ENCODE measurements around the gene ZNF740. TPM values are rescaled to one million over a fixed set of nuclear protein-coding genes. Genes with fewer than 3 reads are reported as not detected.

Gene ZNF740
- total RNA-seq, 1 donor from 2014 or later: 16.6 TPM

DNA sequence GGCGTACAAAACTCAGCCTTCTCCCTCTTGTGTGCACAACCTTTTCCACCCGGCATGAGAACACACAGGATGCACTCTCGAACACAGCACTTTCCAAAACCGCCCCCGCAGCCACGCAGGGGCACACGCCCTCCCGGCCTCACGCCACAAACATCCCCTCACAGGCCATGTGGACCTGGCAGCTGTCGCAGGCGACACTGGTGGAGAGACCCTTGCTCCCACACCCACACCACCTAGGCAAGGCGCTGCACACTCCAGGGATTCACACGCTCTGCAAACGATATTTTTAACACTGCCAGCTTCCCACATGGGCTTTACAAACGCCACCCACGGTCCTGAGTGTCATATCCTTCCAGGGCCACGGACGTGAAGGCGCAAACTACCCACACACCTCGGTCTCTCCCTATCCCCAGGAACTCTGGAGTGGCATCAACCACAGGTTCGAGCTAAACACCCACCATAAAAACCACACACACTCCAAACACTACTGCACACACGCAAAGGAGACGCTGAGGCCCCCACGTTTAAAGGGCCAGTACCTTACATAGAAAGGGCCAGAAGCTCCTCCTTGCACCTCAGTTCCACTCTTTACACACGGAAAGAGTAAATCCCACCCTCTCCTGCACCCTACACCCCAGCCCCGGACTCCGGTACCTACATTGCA lies 38.9 kb downstream of the ZNF740 start:
- FAIRE-seq (no peak), DNase-seq (ENCODE audit: low read depth) (no peak)
- peaks cover 26% of the 10 kb centered on the region for H3K36me3 ChIP-seq (ENCODE audit: control insufficient read depth, insufficient read depth, low read length)

DNA sequence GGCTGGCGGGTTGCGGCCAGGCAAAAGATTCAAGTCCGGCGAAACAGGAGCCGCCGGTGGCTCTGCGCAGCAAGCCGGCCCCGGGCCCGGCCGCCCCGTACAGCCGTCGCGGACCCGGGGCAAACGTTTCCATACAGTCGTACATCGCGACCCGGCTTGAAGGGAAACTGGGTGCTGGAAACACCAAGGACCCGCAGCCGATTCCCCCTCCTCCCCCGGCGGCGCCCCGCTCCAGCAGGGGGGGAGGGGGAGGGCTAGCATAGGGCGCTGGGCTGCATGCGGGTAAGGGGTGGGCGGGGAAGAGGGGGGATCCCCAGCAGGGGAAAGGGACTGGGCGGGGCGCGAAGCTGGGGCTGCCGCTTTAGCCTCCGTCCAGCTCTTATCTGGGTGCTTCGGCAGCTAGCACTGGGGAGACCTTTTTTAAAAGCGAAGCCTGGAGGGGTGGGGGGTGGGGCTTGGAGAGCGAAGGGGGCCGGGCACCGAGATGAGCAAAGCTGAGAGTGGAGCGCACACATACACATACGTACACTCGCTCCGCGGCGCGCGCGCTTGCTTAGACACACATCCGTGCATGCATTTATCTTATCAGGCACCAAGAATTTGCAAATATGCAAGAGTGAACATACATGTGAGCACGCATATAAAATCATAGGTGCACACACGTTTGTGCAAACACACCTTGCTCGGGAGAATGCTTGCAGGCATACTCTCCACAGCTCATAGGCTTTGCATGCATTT lies 39.6 kb downstream of the ZNF740 start:
- TF ChIP-seq, protein P1, sequence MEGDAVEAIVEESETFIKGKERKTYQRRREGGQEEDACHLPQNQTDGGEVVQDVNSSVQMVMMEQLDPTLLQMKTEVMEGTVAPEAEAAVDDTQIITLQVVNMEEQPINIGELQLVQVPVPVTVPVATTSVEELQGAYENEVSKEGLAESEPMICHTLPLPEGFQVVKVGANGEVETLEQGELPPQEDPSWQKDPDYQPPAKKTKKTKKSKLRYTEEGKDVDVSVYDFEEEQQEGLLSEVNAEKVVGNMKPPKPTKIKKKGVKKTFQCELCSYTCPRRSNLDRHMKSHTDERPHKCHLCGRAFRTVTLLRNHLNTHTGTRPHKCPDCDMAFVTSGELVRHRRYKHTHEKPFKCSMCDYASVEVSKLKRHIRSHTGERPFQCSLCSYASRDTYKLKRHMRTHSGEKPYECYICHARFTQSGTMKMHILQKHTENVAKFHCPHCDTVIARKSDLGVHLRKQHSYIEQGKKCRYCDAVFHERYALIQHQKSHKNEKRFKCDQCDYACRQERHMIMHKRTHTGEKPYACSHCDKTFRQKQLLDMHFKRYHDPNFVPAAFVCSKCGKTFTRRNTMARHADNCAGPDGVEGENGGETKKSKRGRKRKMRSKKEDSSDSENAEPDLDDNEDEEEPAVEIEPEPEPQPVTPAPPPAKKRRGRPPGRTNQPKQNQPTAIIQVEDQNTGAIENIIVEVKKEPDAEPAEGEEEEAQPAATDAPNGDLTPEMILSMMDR (IDR thresholded peaks at IDR 0.05; ENCODE audit: insufficient read depth, low read length, severe bottlenecking): no peak
- Histone ChIP-seq H3K27me3 (ENCODE audit: control insufficient read depth, insufficient read depth, low read length) (no peaks in the 10 kb centered on the region), H3K4me3 (ENCODE audit: low read depth, low read length) (peak overlapping the region; percentile 50), H3K36me3 (ENCODE audit: control insufficient read depth, insufficient read depth, low read length) (peaks cover 22% of the 10 kb centered on the region)
- no peak for FAIRE-seq
- peak; percentile 59 for DNase-seq (ENCODE audit: low read depth)

More for the DNA sequence above, 38.9 kb downstream of the ZNF740 start:
- H3K4me3 ChIP-seq (ENCODE audit: low read depth, low read length): peak overlapping the region; percentile 50
- TF ChIP-seq, protein P1 (IDR thresholded peaks at IDR 0.05; ENCODE audit: insufficient read depth, low read length, severe bottlenecking): no peak
- H3K27me3 ChIP-seq (ENCODE audit: control insufficient read depth, insufficient read depth, low read length): no peaks in the 10 kb centered on the region

DNA sequence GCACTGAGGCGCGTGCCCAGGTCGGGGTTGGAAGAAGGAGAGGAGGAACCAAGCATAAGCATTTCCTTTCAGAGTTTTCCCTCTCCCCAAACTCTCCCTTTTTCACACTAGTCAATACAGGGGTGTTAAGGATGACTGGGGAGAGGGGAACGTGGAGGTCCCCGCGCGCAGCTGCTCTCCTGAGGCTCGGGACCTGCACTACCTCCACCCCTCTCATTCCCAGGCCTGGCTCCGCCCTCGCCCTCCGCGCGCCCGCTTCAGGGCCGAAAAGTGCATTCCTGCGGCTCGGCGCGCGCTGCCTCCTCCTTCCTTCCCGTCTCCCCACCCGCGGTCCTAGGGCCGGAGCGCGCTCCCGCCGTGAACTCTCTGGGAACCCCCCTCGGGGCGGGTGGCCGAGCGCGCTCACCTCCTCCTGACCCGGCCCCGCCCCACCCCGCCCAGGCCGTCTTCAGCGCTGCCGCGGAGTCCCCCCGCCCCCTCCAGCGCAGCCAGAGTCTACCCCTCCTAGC lies 40.2 kb downstream of the ZNF740 start:
- no peaks in the 10 kb centered on the region for H3K27me3 ChIP-seq (ENCODE audit: control insufficient read depth, insufficient read depth, low read length)
- DNase-seq (ENCODE audit: low read depth): peak; percentile 73
- H3K36me3 ChIP-seq (ENCODE audit: control insufficient read depth, insufficient read depth, low read length): peaks cover 20% of the 10 kb centered on the region
- peak overlapping the region; percentile 50 for H3K4me3 ChIP-seq (ENCODE audit: low read depth, low read length)
- FAIRE-seq: no peak
- TF ChIP-seq, protein P1 (IDR thresholded peaks at IDR 0.05; ENCODE audit: insufficient read depth, low read length, severe bottlenecking): no peak

DNA sequence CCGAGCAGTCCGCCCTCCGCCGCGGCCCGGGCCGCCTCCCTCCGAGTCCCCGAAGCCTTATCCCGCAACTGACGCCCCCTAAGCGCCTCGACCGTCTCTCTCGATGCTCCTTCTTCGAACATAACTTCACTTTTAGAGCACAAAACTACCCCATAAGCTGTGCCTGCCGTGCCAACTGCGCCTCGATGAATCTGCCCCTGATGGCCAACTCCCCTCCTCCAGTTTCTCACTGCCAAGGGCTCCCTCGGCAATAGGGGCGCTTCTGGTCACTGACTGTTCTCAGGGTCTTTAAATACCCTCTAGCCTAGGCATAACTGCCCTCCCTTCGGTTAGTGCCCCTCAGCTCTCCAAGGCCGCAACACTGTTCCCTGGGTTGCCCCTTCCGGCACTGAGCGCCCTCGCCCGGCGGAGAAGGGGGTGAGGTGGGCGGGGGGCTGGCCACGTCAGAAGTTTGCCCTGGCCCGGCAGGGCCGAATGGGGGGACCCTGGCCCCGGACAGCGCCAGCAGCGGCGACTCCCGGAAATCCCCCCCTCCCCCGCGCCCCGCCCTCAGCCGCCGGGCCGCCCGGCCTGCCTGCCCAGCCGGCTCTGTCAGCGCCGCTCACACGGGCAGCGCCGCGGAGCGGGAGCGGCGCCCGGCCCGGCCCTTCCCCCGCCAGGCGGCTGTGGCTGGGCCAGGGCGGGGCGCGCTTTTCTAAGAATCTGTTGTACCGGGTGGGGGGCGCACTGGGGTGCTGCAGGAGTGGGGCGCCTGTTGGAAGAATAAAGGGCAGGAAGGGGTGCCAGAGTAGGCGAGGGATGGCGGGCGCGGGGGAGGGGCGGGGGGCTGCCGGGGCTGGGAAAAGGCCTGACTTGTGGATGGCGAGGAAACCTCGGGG lies 40.9 kb downstream of the ZNF740 start:
- FAIRE-seq: no peak
- no peak for DNase-seq (ENCODE audit: low read depth)
- peaks cover 16% of the 10 kb centered on the region for H3K36me3 ChIP-seq (ENCODE audit: control insufficient read depth, insufficient read depth, low read length)
- H3K27me3 ChIP-seq (ENCODE audit: control insufficient read depth, insufficient read depth, low read length): no peaks in the 10 kb centered on the region
- H3K4me3 ChIP-seq (ENCODE audit: low read depth, low read length): peak overlapping the region; percentile 50
- TF ChIP-seq, protein P1 (IDR thresholded peaks at IDR 0.05; ENCODE audit: insufficient read depth, low read length, severe bottlenecking): peak; percentile 4

DNA sequence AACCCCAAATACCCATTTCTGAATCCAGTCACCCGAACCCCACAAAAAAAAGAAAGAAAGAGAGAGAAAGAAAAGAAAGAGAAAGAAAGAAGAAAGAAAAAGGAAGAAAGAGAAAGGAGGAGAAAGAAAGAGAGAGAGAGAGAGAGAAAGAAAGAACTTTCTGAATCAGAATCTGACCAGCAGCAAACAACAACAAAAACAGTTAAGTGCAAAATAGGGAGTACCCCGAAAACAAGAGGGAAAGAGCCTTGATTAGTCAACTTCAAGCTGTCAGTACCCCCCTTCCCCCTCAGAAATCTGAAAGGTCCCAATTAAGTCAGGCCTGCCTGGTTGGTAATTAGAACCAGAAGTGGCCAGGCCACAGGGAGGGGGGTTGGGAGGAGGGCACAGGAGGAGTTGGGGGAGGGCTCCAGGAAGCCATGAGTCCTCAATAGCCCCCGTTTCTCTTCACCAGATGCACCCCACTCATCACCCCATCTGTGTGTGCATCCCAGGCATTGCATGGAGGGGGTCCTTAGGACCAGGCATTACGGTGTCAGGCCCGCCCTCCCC lies 41.7 kb downstream of the ZNF740 start:
- DNase-seq (ENCODE audit: low read depth) (no peak), FAIRE-seq (no peak)
- TF ChIP-seq, protein P1 (IDR thresholded peaks at IDR 0.05; ENCODE audit: insufficient read depth, low read length, severe bottlenecking): no peak
- H3K36me3 ChIP-seq (ENCODE audit: control insufficient read depth, insufficient read depth, low read length): peaks cover 17% of the 10 kb centered on the region
- H3K4me3 ChIP-seq (ENCODE audit: low read depth, low read length): peak overlapping the region; percentile 5
- no peaks in the 10 kb centered on the region for H3K27me3 ChIP-seq (ENCODE audit: control insufficient read depth, insufficient read depth, low read length)

Data from bronchial epithelial cell (primary cell).